PFSK-1 (cell line): ENCODE results near the gene CD160.

Source experiments
- FOXP2 ChIP-seq: optimal IDR thresholded peaks from 2 replicates; pipeline ENCODE3; 2011; ENCODE audit warnings: borderline replicate concordance, control low read depth, inconsistent platforms; ENCODE audit not compliant: insufficient read depth; ENCODE audit errors: extremely low read length, extremely low read depth
- POLR2AphosphoS5 ChIP-seq: IDR thresholded peaks from 2 replicates; pipeline ENCODE4 v1.6.1; 2012; ENCODE audit warnings: low read depth, mild to moderate bottlenecking, control low read depth, low read length, moderate library complexity
- REST ChIP-seq, 2 experiments: IDR thresholded peaks; 2 replicates each; pipeline versions ENCODE4 v1.6.1 to v1.8.0; 2011 to 2012; ENCODE audit warnings: low read depth in 2 of 2, low read length in 2 of 2, control low read depth in 1 of 2, inconsistent platforms in 1 of 2, mild to moderate bottlenecking in 1 of 2, moderate library complexity in 1 of 2; ENCODE audit not compliant: insufficient read depth in 1 of 2
- SIN3A ChIP-seq: IDR thresholded peaks from 2 replicates; pipeline ENCODE4 v1.6.1; 2012; ENCODE audit warnings: mild to moderate bottlenecking, low read length, moderate library complexity, borderline replicate concordance; ENCODE audit not compliant: insufficient read depth
- TAF1 ChIP-seq: IDR thresholded peaks from 2 replicates; pipeline ENCODE4 v1.6.1; 2012; ENCODE audit warnings: low read length, control low read depth, borderline replicate concordance; ENCODE audit not compliant: insufficient read depth

The CD160 gene

GRCh38 chr1:145757420-145757819, 38.1 kb downstream of the CD160 start:
- TF ChIP-seq SIN3A (no peak), POLR2AphosphoS5 (no peak), FOXP2 (no peak), REST (IDR thresholded peaks at IDR 0.05; ENCODE audit: insufficient read depth in 1 of 2, low read depth in 2 of 2, low read length in 2 of 2) (no peak), TAF1 (no peak)

GRCh38 chr1:145758116-145758515, 38.8 kb downstream of the CD160 start:
- no peak for TF ChIP-seq POLR2AphosphoS5
- TF ChIP-seq FOXP2: no peak
- TF ChIP-seq TAF1: no peak
- TF ChIP-seq SIN3A: no peak
- TF ChIP-seq REST (IDR thresholded peaks at IDR 0.05; ENCODE audit: insufficient read depth in 1 of 2, low read depth in 2 of 2, low read length in 2 of 2): no peak

- TF ChIP-seq SIN3A (no peak), REST (IDR thresholded peaks at IDR 0.05; ENCODE audit: insufficient read depth in 1 of 2, low read depth in 2 of 2, low read length in 2 of 2) (no peak), TAF1 (no peak), FOXP2 (no peak), POLR2AphosphoS5 (no peak)
Observed at GRCh38 chr1:145758575-145758974, 39.3 kb downstream of the CD160 start.

GRCh38 chr1:145759721-145760120, 40.4 kb downstream of the CD160 start:
- TF ChIP-seq SIN3A (no peak), REST (IDR thresholded peaks at IDR 0.05; ENCODE audit: insufficient read depth in 1 of 2, low read depth in 2 of 2, low read length in 2 of 2) (no peak), POLR2AphosphoS5 (no peak), TAF1 (no peak), FOXP2 (no peak)

- TF ChIP-seq POLR2AphosphoS5: no peak
- TF ChIP-seq SIN3A: no peak
Observed at GRCh38 chr1:145771056-145771455, 51.8 kb downstream of the CD160 start.
